ENCODE data around the gene BBS9.

DNA sequence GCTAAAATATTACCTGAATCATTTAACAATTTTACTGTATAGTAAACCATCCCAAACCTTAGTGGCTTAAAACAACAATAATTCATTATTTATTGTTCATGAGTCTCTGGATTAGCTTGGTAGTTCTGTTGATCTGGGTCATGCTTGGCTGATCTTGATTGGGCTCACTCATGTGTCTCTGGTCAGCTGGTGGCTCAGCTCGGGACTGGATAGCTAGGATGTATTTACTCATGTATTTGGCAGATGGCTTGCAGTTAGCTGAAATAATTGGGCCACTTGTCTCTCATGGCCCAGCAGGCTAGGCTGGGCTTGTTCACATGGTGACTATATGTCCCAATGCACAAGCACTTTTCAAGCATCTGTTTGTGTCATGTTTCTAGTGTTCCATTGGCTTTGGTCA is 262.8 kb downstream of the BBS9 start:
- TF ChIP-seq, protein P1, sequence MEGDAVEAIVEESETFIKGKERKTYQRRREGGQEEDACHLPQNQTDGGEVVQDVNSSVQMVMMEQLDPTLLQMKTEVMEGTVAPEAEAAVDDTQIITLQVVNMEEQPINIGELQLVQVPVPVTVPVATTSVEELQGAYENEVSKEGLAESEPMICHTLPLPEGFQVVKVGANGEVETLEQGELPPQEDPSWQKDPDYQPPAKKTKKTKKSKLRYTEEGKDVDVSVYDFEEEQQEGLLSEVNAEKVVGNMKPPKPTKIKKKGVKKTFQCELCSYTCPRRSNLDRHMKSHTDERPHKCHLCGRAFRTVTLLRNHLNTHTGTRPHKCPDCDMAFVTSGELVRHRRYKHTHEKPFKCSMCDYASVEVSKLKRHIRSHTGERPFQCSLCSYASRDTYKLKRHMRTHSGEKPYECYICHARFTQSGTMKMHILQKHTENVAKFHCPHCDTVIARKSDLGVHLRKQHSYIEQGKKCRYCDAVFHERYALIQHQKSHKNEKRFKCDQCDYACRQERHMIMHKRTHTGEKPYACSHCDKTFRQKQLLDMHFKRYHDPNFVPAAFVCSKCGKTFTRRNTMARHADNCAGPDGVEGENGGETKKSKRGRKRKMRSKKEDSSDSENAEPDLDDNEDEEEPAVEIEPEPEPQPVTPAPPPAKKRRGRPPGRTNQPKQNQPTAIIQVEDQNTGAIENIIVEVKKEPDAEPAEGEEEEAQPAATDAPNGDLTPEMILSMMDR (conservative IDR thresholded peaks at IDR 0.05; ENCODE audit: low read depth, low read length): no peak
- no peak for TF ChIP-seq MAFK (IDR thresholded peaks at IDR 0.05; ENCODE audit: low read depth, low read length)
- no peak for TF ChIP-seq RCOR1 (IDR thresholded peaks at IDR 0.05; ENCODE audit: insufficient replicate concordance, low read length)
- TF ChIP-seq MXI1 (IDR thresholded peaks at IDR 0.05; ENCODE audit: borderline replicate concordance, low read depth, low read length): no peak
- no peak for TF ChIP-seq RAD21 (IDR thresholded peaks at IDR 0.05; ENCODE audit: low read length)
- TF ChIP-seq, protein P2, sequence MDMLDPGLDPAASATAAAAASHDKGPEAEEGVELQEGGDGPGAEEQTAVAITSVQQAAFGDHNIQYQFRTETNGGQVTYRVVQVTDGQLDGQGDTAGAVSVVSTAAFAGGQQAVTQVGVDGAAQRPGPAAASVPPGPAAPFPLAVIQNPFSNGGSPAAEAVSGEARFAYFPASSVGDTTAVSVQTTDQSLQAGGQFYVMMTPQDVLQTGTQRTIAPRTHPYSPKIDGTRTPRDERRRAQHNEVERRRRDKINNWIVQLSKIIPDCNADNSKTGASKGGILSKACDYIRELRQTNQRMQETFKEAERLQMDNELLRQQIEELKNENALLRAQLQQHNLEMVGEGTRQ (IDR thresholded peaks at IDR 0.05; ENCODE audit: low read depth, low read length): no peak
- TF ChIP-seq RFX5 (IDR thresholded peaks at IDR 0.05; ENCODE audit: low read depth, low read length): no peak
- no peak for TF ChIP-seq POLR2A (IDR thresholded peaks at IDR 0.05; ENCODE audit: low read depth, low read length)
- TF ChIP-seq CEBPB (IDR thresholded peaks at IDR 0.05; ENCODE audit: low read depth, low read length): no peak
- no peak for TF ChIP-seq SMC3 (IDR thresholded peaks at IDR 0.05; ENCODE audit: low read depth, low read length)
- no peak for TF ChIP-seq BHLHE40 (IDR thresholded peaks at IDR 0.05; ENCODE audit: low read depth, low read length)
- no peak for TF ChIP-seq MAZ (IDR thresholded peaks at IDR 0.05; ENCODE audit: borderline replicate concordance, low read depth, low read length)
